GM10847 (cell line): ENCODE results near the gene STYK1.

ENCODE experiments used
- POLR2A ChIP-seq: IDR thresholded peaks from 2 replicates; pipeline ENCODE4 v1.6.1; 2011; ENCODE audit not compliant: insufficient read length; ENCODE audit errors: extremely low read depth

Gene STYK1

GRCh38 chr12:10701131-10701681, 27.4 kb upstream of the STYK1 start:
- TF ChIP-seq POLR2A: no peak

- no peak for TF ChIP-seq POLR2A
These were observed 26.7 kb upstream of the STYK1 start for GRCh38 chr12:10700581-10700980.

GRCh38 chr12:10697862-10698261, 24.0 kb upstream of the STYK1 start:
- TF ChIP-seq POLR2A: no peak

GRCh38 chr12:10697156-10697555, 23.3 kb upstream of the STYK1 start:
- TF ChIP-seq POLR2A: no peak

GRCh38 chr12:10690906-10691305, 17.1 kb upstream of the STYK1 start:
- TF ChIP-seq POLR2A: no peak

GRCh38 chr12:10689146-10689545, 15.3 kb upstream of the STYK1 start:
- TF ChIP-seq POLR2A: no peak

- TF ChIP-seq POLR2A: no peak
These were observed 14.2 kb upstream of the STYK1 start for GRCh38 chr12:10688042-10688441.

GRCh38 chr12:10672231-10672868, 1.5 kb downstream of the STYK1 start:
- no peak for TF ChIP-seq POLR2A

GRCh38 chr12:10669533-10669932, 4.3 kb downstream of the STYK1 start:
- no peak for TF ChIP-seq POLR2A

- no peak for TF ChIP-seq POLR2A
These were observed 5.3 kb downstream of the STYK1 start for GRCh38 chr12:10668526-10668925.

- TF ChIP-seq POLR2A: no peak
These were observed 6.3 kb downstream of the STYK1 start for GRCh38 chr12:10667581-10667980.

- no peak for TF ChIP-seq POLR2A
These were observed 9.4 kb downstream of the STYK1 start for GRCh38 chr12:10664499-10664898.

GRCh38 chr12:10663869-10664268, 10.0 kb downstream of the STYK1 start:
- TF ChIP-seq POLR2A: no peak

- TF ChIP-seq POLR2A: no peak
These were observed 12.5 kb downstream of the STYK1 start for GRCh38 chr12:10661338-10661737.

GRCh38 chr12:10654003-10654402, 19.8 kb downstream of the STYK1 start:
- TF ChIP-seq POLR2A: no peak

GRCh38 chr12:10652192-10652591, 21.7 kb downstream of the STYK1 start:
- no peak for TF ChIP-seq POLR2A

- no peak for TF ChIP-seq POLR2A
These were observed 27.9 kb downstream of the STYK1 start for GRCh38 chr12:10645910-10646309.
